Measurements from ENCODE around the gene MORN4.
A peak's percentile ranks its signal among the peaks of the same experiment; 100 is the strongest.
"Not testable (repeated sequence)": the region's sequence is repeated elsewhere in the genome, so short reads cannot be mapped to it uniquely, and the experiment has no call there.

Gene MORN4

GRCh38 chr10:97642471-97643159 lies 9.3 kb upstream of the MORN4 start:
- DNase-seq (ENCODE audit: low spot score); FAIRE-seq: not testable (repeated sequence)

DNA sequence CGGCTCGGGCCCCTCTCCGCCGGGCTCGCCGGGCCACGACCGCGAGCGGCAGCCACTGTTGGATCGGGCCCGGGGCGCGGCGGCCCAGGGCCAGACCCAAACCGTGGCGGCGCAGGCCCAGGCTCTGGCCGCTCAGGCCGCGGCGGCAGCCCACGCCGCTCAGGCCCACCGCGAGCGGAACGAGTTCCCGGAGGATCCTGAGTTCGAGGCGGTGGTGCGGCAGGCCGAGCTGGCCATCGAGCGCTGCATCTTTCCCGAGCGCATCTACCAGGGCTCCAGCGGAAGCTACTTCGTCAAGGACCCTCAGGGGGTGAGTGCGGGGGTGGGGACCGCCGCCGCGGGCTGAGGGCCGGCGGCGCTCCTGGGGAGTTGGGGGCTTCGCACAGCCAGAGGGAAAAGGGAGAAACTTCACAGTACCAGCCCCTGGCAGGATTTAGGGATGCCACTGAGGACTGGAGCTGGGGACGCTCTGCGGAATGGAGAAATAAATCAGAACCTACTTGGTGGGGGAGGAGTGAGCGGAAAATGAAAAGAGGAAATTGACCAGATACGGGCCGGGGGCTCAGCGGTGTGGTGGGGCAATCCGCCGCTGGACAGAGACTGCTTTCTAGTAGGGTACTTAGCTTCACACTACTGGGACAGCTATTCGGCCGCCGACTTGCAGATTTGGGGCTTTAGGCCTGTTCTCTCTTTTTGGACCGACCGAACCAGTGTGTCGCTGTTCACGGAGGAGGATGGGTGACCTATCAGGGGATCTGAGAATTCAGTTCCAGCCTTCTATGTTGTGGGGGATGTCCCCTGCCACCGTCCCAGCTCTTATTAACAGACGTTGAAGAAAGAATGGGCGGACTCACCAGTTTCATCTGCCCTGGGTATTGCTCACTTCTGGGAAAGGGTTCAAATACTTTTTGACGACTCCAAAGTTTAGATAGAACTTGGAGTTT lies 7.8 kb upstream of the MORN4 start:
- DNase-seq (ENCODE audit: low spot score): no peak
- no peak for FAIRE-seq

- DNase-seq (ENCODE audit: low spot score) (peak; percentile 99), FAIRE-seq (peak; percentile 91)
These were observed 7.0 kb upstream of the MORN4 start, which contains the start of gene PI4K2A for GRCh38 chr10:97640174-97640867. PI4K2A (plus strand) TSS chr10:97640671; CDS start chr10:97640743, 72 bp downstream.

DNA sequence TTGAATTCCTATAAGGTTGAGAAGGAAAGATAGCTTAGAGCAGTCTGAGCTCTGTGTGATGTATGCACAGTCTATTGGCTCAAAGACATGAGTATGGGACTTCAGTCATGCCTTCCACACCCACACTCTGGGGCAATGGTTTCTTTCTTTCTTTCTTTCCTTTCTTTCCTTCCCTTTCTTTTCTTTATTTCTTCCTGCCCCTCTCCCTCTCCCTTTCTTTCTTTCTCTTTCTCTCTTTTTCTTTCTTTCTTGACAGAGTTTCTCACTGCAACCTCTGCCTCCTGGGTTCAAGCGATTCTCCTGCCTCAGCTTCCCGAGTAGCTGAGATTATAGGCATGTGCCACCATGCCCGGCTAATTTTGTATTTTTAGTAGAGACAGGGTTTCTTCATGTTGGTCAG lies 5.8 kb upstream of the MORN4 start:
- DNase-seq (ENCODE audit: low spot score); FAIRE-seq: not testable (repeated sequence)

GRCh38 chr10:97635577-97635976 lies 2.3 kb upstream of the MORN4 start:
- no peak for FAIRE-seq
- DNase-seq (ENCODE audit: low spot score): no peak

DNA sequence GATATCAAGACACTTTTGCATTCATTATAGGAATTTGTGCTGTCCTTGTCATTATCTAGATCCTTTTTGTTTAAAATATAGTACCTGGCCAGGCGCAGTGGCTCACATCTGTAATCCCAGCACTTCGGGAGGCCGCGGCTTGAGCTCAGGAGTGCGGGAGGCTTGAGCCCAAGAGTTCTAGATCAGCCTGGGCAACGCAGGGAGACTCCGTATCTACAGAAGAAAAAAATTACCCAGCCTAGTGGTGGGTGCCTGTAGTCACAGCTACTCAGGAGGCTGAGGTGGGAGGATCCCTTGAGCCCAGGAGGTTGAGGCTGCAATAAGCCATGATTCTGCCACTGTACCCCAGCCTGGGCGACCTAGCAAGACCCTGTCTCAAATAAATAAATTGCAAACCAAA lies 621 bp upstream of the MORN4 start:
- DNase-seq (ENCODE audit: low spot score): peak; percentile 37
- FAIRE-seq: no peak

DNA sequence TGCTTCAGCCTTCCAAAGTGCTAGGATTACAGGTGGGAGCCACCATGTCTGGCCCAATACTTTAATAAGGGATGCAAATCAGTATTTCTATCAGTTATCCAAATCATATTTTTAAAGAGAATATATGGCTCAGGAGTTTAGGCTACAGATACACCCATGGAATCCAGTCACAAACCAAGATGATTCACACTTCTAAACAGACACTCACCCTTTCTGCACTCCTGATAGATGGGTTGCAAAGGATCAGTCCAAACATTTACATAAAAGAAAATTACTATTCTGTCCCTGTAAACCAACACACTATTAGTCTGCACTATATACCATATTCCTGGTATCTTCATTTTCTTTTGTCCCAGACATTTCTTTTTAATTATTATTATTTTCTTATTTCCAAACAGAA lies 2.2 kb downstream of the MORN4 start:
- FAIRE-seq (no peak), DNase-seq (ENCODE audit: low spot score) (no peak)

DNA sequence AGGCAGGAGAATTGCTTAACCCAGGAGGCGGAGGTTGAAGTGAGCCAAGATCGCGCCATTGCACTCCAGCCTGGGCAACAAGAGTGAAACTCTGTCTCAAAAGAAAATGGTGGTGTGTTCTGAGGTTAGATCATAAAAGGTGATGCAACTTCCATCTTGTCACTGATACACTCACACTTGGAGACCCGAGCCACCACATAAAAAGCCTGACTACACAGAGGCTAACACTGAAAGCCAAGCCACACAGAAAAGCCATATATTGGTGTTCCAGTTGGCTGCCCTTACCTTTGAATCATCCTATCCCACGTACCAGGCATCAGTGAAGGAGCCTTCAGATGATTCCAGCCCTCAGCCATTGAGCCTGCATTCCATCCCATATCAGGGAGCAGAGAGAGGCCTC lies 4.0 kb downstream of the MORN4 start:
- FAIRE-seq: peak; percentile 80

DNA sequence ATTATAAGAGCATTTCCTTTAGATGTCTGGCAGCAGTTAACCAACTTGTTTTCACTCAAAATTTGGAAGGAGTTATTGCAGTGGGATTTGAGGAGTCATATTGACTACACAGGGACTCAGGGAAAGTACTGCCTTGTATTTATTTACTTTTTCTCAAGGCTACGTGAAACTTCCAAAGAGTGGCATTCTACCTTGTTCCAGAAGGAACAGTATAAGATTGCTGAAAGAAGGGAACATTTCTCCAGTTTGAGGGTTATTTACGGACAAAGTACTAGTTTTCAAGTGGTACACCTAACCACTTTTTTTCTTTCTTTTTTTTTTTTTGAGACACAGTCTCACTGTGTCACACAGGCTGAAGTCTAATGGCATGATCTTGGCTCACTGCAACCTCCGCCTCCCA lies 5.1 kb downstream of the MORN4 start:
- FAIRE-seq: no peak
- no peak for DNase-seq (ENCODE audit: low spot score)

More for the DNA sequence above, 4.0 kb downstream of the MORN4 start:
- DNase-seq (ENCODE audit: low spot score): peak; percentile 90

- DNase-seq (ENCODE audit: low spot score) (no peak), FAIRE-seq (no peak)
These were observed 5.6 kb downstream of the MORN4 start for GRCh38 chr10:97627731-97628130.

- DNase-seq (ENCODE audit: low spot score) (no peak), FAIRE-seq (no peak)
These were observed 10.0 kb downstream of the MORN4 start for GRCh38 chr10:97623277-97623676.

DNA sequence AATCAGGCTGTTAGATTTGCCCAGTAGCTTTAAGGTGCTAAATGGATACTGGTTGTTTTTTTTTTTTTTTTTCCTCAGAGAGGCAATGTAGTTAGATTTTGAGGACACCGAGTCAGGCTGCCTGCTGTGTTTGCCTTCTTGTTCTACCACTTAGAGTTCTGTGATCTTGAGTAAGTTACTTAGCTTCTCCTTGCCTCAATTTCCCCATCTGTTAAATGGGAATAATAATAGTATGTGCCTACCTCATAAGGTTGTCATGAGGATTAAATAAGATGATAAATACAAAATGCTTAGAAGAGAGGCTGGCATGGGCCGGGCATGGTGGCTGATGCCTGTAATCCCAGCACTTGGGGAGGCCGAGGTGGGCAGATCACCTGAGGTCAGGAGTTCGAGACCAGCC lies 14.6 kb downstream of the MORN4 start:
- FAIRE-seq: no peak
- no peak for DNase-seq (ENCODE audit: low spot score)

DNA sequence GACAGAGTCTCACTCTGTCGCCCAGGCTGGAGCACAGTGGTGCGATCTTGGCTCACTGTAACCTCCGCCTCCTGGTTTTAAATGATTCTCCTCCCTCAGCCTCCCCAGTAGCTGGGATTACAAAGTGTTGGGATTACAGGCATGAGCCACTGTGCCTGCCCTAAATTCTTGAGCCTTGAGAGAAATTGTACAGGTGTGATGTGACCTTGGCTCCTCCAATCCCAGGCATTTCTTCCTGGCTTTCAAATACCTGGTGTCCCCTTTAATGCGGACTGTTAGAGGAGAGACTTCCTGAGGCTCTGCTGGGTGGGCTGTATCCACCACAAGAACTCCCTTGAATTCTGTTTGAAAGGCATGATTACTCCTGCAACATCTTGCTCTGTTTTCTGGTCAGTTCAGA lies 15.0 kb downstream of the MORN4 start:
- DNase-seq (ENCODE audit: low spot score): no peak
- no peak for FAIRE-seq

DNA sequence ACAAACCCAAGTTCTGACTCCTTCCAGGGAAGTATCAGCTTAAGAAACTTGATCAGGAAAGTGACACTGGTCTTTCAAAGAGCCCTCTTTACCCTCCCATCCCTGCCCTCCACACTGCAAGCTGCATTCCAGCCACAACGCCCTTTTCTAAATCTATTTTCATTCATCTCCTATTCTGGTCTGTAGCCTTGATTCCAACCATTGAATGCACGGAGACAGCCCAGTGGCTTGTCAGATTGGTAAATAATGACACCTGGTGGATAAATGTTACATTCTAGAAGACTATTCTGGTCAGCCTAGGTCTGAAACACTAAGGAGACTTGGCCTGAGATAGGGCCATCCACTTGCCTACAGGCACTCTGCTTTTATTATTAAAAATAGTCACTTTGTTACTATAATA lies 20.9 kb downstream of the MORN4 start:
- peak; percentile 72 for DNase-seq (ENCODE audit: low spot score)
- peak; percentile 61 for FAIRE-seq

DNA sequence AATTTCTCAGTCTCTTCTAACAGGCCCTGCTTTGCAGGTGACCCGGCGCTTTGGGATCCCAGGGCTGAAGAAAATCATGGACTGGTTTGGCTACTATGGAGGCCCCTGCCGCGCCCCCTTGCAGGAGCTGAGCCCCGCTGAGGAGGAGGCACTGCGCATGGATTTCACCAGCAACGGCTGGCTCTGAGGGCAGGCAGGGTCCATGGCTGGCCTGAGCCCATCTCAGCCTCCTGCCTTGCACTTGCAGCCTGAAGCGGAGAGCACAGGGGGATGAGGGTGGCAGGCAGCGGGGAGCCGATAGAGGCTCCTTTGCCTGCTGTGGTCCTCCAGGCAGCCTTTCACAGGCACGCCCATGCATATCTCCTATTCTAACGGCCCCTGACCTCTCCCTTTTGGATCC lies 21.8 kb downstream of the MORN4 start:
- DNase-seq (ENCODE audit: low spot score) (no peak), FAIRE-seq (no peak)

DNA sequence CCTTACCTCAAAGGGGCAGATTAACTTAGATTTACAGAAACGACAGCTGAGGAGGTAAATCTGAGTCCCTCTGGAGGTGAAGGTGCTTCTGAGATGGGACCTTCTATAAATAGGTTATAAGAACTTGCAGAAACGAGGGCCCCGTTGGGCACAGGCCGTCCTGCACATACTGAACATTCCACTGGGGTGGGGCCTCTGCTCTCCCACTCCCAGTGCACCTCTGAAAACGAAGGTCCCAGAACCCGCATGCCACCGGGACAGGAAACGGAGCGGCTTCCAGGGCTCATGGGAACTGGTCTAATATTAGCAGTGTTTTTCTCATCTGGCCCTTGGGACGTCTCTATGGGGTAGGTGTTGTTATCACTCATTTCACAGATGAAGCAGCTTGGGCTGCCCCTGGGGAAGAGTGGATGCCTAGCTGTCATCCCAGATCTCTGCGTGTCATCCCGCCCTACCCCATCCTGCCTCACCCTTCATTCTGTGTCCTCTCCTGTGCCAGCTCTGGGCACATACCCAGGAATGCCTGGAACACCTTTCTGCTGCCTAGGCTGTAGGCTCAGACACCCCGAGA lies 24.2 kb downstream of the MORN4 start:
- FAIRE-seq (no peak), DNase-seq (ENCODE audit: low spot score) (no peak)

GRCh38 chr10:97607095-97607636 lies 26.1 kb downstream of the MORN4 start:
- no peak for FAIRE-seq

DNA sequence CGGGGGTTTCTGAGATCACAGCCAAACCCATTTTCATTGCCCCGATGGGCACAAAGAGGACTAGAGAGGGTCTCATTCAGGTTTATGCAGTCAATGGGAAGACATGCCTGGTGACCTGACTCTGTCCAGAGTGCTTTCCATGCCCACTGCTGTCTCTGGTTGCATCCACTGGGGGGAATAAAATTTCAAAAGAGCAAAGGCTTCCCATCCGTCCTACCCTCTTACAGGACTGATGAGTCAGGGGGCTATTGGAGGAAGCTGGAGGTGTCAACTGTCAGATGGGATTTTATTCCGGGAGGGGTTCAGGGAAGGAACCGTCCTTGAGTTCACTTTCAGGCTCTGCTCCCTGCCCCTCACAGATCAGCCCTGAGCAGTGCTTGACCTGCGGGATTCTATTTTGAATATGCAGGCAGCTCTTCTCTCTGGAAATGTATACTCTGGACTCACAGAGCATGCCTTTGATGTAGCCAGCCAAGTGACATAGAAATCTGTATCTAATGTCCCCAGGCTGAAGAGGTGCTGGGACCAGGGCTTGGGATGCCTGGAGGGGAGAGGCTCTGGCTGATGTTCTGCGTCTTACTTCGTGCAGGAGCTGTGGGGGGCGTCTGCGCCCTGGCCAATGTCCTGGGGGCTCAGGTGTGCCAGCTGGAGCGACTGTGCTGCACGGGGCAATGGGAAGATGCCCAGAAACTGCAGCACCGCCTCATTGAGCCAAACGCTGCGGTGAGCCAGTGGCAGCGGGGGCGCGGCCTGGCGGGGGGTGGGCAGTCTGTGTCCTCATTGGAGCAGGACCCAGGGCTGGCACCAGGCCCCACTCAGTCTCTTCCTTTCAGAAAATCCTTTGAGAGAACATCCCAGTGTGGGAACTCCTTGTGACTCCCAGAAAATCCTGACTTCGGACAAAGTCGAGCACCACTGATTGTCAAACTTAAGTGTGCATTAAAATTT lies 31.8 kb downstream of the MORN4 start:
- FAIRE-seq: no peak
- no peak for DNase-seq (ENCODE audit: low spot score)

More at GRCh38 chr10:97607095-97607636, 26.1 kb downstream of the MORN4 start:
- no peak for DNase-seq (ENCODE audit: low spot score)

DNA sequence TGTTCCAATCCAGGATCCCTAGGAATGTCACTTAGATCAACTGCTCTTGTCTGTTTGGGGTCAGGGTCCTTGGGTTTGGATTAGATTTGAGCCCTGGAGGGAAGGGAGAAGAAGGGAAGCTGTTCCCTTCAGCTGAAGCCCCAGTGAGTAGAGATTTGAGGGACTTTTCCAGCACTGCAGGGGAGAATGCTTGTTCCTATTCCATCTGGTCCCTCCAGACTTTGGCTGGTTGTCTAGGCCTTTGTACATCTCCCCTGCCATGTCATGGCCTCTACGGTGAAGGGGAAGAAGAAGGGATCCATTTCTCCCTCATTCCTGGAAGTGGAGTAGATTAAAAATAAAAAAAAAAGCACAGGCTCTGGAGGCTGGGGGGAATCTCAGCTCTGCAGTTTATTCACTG lies 32.7 kb downstream of the MORN4 start:
- no peak for DNase-seq (ENCODE audit: low spot score)
- FAIRE-seq: no peak

- no peak for FAIRE-seq
- DNase-seq (ENCODE audit: low spot score): no peak
These were observed 34.1 kb downstream of the MORN4 start for GRCh38 chr10:97599272-97599619.

Measured in RCC 7860 (cell line).